Astrocyte (in vitro differentiated cells and primary cell): ENCODE results near the gene CCSER1. TPM values are rescaled to one million over a fixed set of nuclear protein-coding genes. Genes with fewer than 3 reads are reported as not detected.

Source experiments
- DNase-seq: peaks from one replicate; pipeline ENCODE4 v3.0.0-alpha.2; 2010; ENCODE audit warnings: low read depth
- FAIRE-seq: peaks from 2 replicates; lab custom pipeline; 2011; peaks lifted over from hg19 to GRCh38; lab: Jason Lieb, UNC
- H2AFZ ChIP-seq: 2 replicates; pipeline ENCODE4 v1.6.0; 2012; ENCODE audit warnings: low read depth, low read length, inconsistent platforms
- H3K27ac ChIP-seq: 2 replicates; pipeline ENCODE4 v1.5.1; 2011; ENCODE audit warnings: low read depth, low read length, inconsistent platforms
- H3K27me3 ChIP-seq: 2 replicates; pipeline ENCODE4 v1.6.0; 2011; ENCODE audit warnings: low read length, inconsistent platforms; ENCODE audit not compliant: insufficient read depth
- H3K36me3 ChIP-seq: 2 replicates; pipeline ENCODE4 v1.5.1; 2011; ENCODE audit warnings: low read length, inconsistent platforms; ENCODE audit not compliant: insufficient read depth
- H3K4me1 ChIP-seq: 2 replicates; pipeline ENCODE4 v1.5.1; 2011; ENCODE audit warnings: low read length, inconsistent platforms; ENCODE audit not compliant: insufficient read depth
- H3K4me2 ChIP-seq: 2 replicates; pipeline ENCODE4 v1.6.0; 2012; ENCODE audit warnings: low read length, inconsistent platforms
- H3K4me3 ChIP-seq: 2 replicates; pipeline ENCODE4 v1.5.1; 2011; ENCODE audit warnings: low read depth, mild to moderate bottlenecking, low read length, inconsistent platforms; ENCODE audit not compliant: insufficient read depth
- H3K79me2 ChIP-seq: 2 replicates; pipeline ENCODE4 v1.6.0; 2012; ENCODE audit warnings: mild to moderate bottlenecking, low read length, inconsistent platforms; ENCODE audit not compliant: insufficient read depth
- H3K9ac ChIP-seq: 2 replicates; pipeline ENCODE4 v1.6.0; 2012; ENCODE audit warnings: mild to moderate bottlenecking, low read length, inconsistent platforms
- H3K9me3 ChIP-seq: 2 replicates; pipeline ENCODE4 v1.5.1; 2012; ENCODE audit warnings: low read depth, mild to moderate bottlenecking, low read length, inconsistent platforms; ENCODE audit not compliant: insufficient read depth
- H4K20me1 ChIP-seq: 2 replicates; pipeline ENCODE4 v1.6.0; 2012; ENCODE audit warnings: low read length, inconsistent platforms; ENCODE audit not compliant: insufficient read depth
- H3K27ac Mint-ChIP-seq: one replicate; pipeline ENCODE4 v1.8.0; 2021; ENCODE audit warnings: mild to moderate bottlenecking, mixed read lengths; ENCODE audit not compliant: unreplicated experiment
- H3K27me3 Mint-ChIP-seq: one replicate; pipeline ENCODE4 v1.8.0; 2021; ENCODE audit warnings: low read depth, mixed read lengths; ENCODE audit not compliant: unreplicated experiment
- H3K36me3 Mint-ChIP-seq: one replicate; pipeline ENCODE4 v1.8.0; 2021; ENCODE audit warnings: low read depth, mixed read lengths; ENCODE audit not compliant: unreplicated experiment
- H3K4me1 Mint-ChIP-seq: one replicate; pipeline ENCODE4 v1.8.0; 2021; ENCODE audit warnings: low read depth, mixed read lengths; ENCODE audit not compliant: unreplicated experiment
- H3K4me3 Mint-ChIP-seq: one replicate; pipeline ENCODE4 v1.8.0; 2021; ENCODE audit warnings: mild to moderate bottlenecking, moderate library complexity, mixed read lengths; ENCODE audit not compliant: unreplicated experiment
- H3K9me3 Mint-ChIP-seq: one replicate; pipeline ENCODE4 v1.8.0; 2021; ENCODE audit warnings: mild to moderate bottlenecking, mixed read lengths; ENCODE audit not compliant: unreplicated experiment
- CTCF ChIP-seq: IDR thresholded peaks from 2 replicates; pipeline ENCODE4 v1.5.1; 2011; ENCODE audit warnings: low read depth, mild to moderate bottlenecking, inconsistent platforms, low read length, moderate library complexity; ENCODE audit not compliant: insufficient read depth
- EZH2 ChIP-seq: IDR thresholded peaks from 2 replicates; pipeline ENCODE4 v1.6.1; 2012; ENCODE audit warnings: mild to moderate bottlenecking, low read length, inconsistent platforms; ENCODE audit not compliant: insufficient read depth
- total RNA-seq: library from RNA; stranded (reverse); gene quantifications from 2 replicates; pipeline ENCODE4 v1.2.1, GENCODE V29; 2021

CCSER1 gene
- total RNA-seq, 1 donor from 2014 or later: 2.2 TPM

- H3K9me3 ChIP-seq: no peaks in the 10 kb centered on the region
- H3K4me3 Mint-ChIP-seq: no peak overlapping the region
- no peak overlapping the region for H3K9ac ChIP-seq
- H3K27ac ChIP-seq: no peak overlapping the region
- DNase-seq: no peak
- H3K4me2 ChIP-seq: no peak overlapping the region
- TF ChIP-seq EZH2 (no peak), CTCF (no peak)
- no peaks in the 10 kb centered on the region for H3K27me3 Mint-ChIP-seq
- no peaks in the 10 kb centered on the region for H3K36me3 ChIP-seq
- no peaks in the 10 kb centered on the region for H3K9me3 Mint-ChIP-seq
- no peaks in the 10 kb centered on the region for H4K20me1 ChIP-seq
- H3K4me1 Mint-ChIP-seq: peaks cover 6% of the 10 kb centered on the region
- H3K4me3 ChIP-seq: no peak overlapping the region
- FAIRE-seq: no peak
- no peaks in the 10 kb centered on the region for H3K4me1 ChIP-seq
- no peaks in the 10 kb centered on the region for H3K27me3 ChIP-seq
- no peak overlapping the region for H2AFZ ChIP-seq
- no peaks in the 10 kb centered on the region for H3K79me2 ChIP-seq
- H3K36me3 Mint-ChIP-seq: no peaks in the 10 kb centered on the region
- no peak overlapping the region for H3K27ac Mint-ChIP-seq
Measured at GRCh38 chr4:91268913-91269312, 1141.7 kb downstream of the CCSER1 start.

- Histone ChIP-seq H4K20me1 (no peaks in the 10 kb centered on the region), H3K9ac (no peak overlapping the region), H3K79me2 (no peaks in the 10 kb centered on the region), H3K27me3 (no peaks in the 10 kb centered on the region), H3K4me2 (no peak overlapping the region), H2AFZ (no peak overlapping the region), H3K27ac (no peak overlapping the region), H3K4me1 (no peaks in the 10 kb centered on the region), H3K9me3 (no peaks in the 10 kb centered on the region), H3K4me3 (no peak overlapping the region), H3K36me3 (no peaks in the 10 kb centered on the region)
- H3K36me3 Mint-ChIP-seq: no peaks in the 10 kb centered on the region
- no peaks in the 10 kb centered on the region for H3K4me1 Mint-ChIP-seq
- no peak for TF ChIP-seq CTCF
- TF ChIP-seq EZH2: no peak
- no peaks in the 10 kb centered on the region for H3K9me3 Mint-ChIP-seq
- no peak for FAIRE-seq
- no peak overlapping the region for H3K27ac Mint-ChIP-seq
- H3K4me3 Mint-ChIP-seq: no peak overlapping the region
- DNase-seq: no peak
- no peaks in the 10 kb centered on the region for H3K27me3 Mint-ChIP-seq
Measured at GRCh38 chr4:91279899-91280298, 1152.7 kb downstream of the CCSER1 start.

GRCh38 chr4:91280551-91281290 lies 1153.5 kb downstream of the CCSER1 start:
- Histone ChIP-seq H3K4me3 (no peak overlapping the region), H4K20me1 (no peaks in the 10 kb centered on the region), H3K9ac (no peak overlapping the region), H2AFZ (no peak overlapping the region), H3K36me3 (no peaks in the 10 kb centered on the region), H3K9me3 (no peaks in the 10 kb centered on the region), H3K27ac (no peak overlapping the region), H3K4me1 (no peaks in the 10 kb centered on the region), H3K79me2 (no peaks in the 10 kb centered on the region), H3K4me2 (no peak overlapping the region), H3K27me3 (no peaks in the 10 kb centered on the region)
- Mint-ChIP-seq H3K27me3 (no peaks in the 10 kb centered on the region), H3K27ac (no peak overlapping the region), H3K9me3 (no peaks in the 10 kb centered on the region), H3K36me3 (no peaks in the 10 kb centered on the region), H3K4me1 (no peaks in the 10 kb centered on the region), H3K4me3 (no peak overlapping the region)
- FAIRE-seq (no peak), DNase-seq (no peak)
- no peak for TF ChIP-seq EZH2
- no peak for TF ChIP-seq CTCF
